CD4-positive, alpha-beta T cell treated with Interferon alpha-2 for 1 hour (primary cell): ENCODE results near the gene TAF4.
"Not testable (repeated sequence)": the region's sequence is repeated elsewhere in the genome, so short reads cannot be mapped to it uniquely, and the experiment has no call there.

ENCODE experiments used
- DNase-seq, 2 donors: peaks; one replicate each; pipeline ENCODE4 v3.0.0-alpha.2; 2020 to 2022

Gene TAF4

GRCh38 chr20:61956396-61957342 is 109.0 kb downstream of the TAF4 start:
- DNase-seq: no peak

- DNase-seq: no peak
Measured at GRCh38 chr20:61955668-61956395, 109.8 kb downstream of the TAF4 start.

DNA sequence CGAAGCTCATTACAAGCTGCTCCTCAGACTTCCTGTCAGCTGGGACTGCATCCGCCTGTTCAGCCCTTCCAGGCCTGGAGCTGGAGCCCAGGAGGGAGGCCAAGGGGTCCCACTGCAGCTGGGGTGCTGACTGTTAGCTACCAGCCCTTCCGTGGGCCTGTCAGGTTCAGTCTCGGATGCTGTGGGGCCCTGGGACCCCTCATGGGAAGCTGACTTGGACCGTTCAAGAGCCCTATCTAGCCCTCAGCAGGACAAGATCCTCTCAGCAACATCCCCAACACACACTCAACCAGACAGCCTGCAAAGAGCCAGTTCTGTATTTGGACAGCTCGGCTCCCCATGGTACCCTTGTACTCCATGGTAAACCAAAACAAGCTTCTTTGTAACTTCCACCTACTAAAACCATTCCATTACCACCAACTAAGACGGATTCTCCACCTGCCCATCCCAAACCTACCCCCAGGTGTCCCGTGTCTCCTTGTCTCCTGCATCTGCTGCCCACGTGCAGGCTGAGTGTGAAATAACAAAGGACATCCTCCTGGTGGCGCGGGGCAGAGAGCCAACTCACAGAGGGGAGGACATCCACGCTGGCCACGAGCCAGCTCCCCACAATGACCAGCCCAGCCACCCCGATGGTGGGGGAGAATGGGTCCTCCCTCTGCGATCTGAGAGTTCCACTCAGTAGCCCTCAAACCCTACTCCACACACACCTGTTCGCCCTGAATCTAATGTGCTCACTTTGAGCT is 111.2 kb downstream of the TAF4 start:
- DNase-seq: no peak

GRCh38 chr20:61953037-61954021 is 112.4 kb downstream of the TAF4 start:
- no peak for DNase-seq

GRCh38 chr20:61951695-61952533 is 113.8 kb downstream of the TAF4 start:
- no peak for DNase-seq

DNA sequence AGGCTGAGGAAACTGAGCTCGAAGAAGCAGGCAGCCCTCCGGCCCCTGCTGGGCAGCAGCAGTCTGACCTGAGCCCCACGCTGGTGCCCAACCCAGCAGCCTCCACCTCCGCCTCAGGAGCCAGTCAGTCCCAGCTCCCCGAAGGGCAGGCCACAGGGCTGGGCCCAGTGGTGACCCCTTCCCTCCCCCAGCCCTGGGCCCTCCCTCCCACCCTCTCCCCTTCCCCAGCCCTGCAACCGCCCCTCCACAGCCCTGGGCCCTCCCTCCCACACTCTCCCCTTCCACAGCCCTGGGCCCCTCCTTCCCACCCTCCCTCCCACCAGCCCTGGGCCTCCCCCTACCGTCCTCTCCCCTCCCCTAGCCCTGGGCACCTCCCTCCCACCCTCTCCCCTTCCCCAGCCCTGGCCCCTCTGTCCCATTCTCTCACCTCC is 115.0 kb downstream of the TAF4 start:
- DNase-seq: no peak

DNA sequence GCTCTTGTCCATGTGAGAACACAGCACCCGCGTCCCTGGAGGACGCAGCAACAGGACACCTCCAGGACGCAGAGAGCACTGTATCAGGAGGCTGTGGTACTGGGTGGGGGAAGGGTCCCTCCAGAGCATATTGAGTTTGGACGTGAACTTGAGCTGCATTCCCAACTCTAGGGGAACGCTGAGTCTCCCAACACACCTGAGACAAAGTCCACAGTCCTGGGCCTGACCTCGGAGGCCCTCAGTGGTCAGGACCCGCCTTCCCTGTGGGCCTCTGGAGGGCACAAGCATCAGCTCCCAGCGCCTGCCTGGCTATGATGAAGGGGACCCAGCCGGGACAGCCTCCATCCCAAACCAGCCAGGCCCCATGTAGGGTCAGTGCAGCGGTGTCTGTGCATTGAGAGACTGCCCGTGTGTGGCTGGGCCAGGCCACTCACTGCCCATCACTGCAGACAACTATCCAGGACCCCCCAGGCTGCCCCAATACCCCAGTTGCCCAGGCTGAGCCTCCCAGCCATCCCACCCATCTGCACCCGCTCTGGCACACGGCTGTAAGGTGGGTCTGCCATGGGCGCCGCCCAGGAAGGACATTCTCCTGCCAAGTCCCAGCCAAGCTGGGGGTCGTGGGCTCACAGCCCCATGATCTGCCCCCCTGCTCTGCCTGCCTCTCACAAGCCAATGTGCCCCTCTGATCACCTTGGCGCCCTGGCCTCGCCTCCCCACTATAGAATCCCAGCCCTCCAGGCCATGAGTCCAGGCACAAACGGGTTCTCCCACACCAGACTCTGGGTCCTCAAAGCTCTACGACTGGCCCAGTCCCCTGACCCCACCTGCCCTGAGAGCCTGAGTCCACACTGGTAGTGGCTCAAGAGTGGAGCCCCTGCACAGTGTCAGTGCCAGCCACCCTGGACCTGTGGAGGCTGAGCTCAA is 115.7 kb downstream of the TAF4 start:
- no peak for DNase-seq

DNA sequence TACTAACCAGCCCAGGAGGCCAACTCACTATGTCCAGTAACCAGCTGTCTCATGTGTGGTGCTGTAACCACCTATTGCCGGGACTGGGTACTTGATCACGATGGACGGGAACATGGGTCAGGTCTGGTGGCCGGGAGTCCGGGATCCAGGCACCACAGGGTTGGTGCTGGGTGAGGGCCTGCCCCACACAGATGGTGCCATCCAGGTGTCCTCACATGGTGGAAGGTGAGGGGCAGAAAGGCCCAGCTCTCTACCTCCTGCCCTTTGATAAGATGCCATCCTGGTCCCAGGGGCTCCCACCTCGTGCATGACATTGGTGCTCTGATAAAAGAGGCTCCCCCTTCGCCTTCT is 116.3 kb downstream of the TAF4 start:
- no peak for DNase-seq

DNA sequence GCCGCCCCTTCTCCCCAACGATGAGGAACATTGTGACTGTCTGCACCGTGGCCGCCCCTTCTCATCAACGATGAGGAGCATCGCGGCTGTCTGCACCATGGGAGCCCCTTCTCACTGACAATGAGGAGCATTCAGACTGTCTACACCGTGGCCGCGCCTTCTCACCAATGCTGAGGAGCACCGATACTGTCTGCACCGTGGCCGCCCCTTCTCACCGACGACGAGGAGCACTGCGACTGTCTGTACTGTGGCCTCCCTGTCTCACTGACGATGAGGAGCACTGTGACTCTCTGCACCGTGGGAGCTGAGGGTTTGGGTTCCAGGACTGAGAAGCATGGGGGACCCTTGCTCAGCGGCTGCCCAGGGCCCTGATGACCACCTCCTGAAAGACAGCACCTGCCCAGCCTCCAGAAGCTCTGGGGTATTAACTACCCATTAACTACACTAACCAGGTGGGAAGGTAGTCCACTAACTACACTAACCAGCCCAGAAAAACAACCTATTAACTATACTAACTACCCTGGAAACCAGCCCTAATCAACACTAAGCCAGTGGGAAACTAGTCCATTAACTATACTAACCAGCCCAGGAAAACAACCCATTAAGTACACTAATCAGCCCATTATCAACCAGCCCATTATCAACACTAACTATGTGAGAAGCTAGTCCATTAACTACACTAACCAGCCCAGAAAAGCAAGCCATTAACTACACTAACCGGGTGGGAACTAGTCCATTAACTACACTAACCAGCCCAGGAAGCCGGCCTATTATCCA is 116.9 kb downstream of the TAF4 start:
- no peak for DNase-seq

DNA sequence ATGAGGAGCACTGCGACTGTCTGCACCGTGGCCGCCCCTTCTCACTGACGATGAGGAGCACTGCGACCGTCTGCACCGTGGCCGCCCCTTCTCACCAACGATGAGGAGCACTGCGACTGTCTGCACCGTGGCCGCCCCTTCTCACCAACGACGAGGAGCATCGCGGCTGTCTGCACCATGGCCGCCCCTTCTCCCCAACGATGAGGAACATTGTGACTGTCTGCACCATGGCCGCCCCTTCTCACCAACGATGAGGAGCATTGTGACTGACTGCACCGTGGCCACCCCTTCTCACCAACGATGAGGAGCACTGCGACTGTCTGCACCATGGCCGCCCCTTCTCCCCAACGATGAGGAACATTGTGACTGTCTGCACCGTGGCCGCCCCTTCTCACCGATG is 117.6 kb downstream of the TAF4 start:
- DNase-seq: not testable (repeated sequence)

DNA sequence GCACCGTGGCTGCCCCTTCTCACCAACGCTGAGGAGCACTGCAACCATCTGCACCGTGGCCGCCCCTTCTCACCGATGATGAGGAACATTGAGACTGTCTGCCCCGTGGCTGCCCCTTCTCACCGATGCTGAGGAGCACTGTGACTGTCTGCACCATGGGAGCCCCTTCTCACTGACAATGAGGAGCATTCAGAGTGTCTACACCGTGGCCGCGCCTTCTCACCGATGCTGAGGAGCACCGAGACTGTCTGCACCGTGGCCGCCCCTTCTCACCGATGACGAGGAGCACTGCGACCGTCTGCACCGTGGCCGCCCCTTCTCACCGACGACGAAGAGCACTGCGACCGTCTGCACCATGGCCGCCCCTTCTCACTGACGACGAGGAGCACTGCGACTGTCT is 120.2 kb downstream of the TAF4 start:
- not testable (repeated sequence) for DNase-seq

- DNase-seq: not testable (repeated sequence)
Measured at GRCh38 chr20:61944967-61945366, 120.7 kb downstream of the TAF4 start.

DNA sequence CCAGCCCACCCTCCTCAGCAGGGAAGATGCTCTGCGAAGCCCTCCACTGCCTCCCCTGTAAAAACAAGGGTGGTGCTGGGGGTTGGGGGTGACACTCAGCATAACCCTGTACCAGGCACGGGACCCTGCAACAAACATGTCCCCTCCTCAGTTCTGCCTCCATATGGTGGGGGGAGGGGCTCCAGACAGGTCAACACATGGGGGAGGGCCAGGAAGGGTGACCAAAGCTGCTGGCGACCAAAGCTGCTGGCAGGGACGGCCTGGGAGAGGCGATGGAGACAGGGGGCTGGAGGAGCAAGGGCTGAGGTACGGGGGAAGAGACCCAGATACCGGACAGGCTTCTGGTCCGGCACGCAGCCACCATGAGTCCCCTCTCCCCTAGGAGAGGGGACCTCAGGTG is 123.2 kb downstream of the TAF4 start:
- DNase-seq: no peak

DNA sequence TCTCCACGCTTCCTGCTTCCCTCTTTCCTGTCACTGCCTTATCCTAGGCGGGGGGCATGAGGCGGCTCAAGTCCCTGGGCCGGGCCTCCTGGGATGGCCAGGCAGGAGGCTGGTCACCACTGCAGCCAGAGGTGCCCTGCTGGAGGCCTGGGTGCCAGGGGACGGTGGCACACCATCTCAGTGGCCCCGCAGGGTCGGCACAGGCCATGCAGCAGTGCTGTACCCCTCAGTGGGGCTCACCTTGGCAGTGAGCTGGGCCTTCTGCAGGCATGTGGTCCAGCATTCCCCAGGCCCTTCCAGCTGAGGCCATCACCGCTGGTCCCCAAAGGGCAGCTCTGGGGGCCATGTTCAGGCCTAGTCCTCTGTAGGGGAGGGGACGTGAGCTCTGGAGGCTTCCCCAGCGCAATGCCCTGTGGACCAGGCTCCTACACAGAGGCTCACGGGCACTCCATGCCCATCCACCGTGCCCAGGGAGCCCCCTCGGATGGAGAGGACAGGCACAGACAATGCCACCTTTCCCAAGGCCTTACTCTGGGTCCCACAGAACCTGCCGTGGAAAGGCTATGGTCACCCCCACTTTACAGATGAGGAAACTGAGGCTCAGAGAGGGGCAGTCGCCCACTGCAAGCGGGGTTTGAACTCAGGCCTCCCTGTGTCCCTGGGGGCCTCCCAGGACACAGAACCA is 123.8 kb downstream of the TAF4 start:
- DNase-seq: no peak

- DNase-seq: no peak
Measured at GRCh38 chr20:61940976-61941720, 124.5 kb downstream of the TAF4 start.

DNA sequence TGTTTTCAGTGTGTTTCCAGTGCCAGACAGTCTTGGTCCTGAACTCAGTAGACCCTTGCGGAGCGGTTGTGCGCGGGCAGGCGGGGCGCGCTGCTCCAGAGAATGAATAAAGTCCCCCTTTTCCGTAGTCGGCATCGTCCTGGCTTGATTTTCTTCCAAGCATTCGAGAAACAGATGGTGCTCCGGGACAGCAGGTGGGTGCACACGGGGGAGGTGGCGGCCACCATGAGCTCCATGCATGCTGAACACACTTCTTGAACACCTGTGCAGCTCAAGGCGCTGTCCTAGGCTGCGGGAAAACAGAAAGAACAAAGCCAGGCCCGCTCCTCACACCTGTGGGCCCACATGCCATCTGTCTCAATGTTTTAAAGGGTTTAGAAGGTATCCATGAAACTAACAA is 125.2 kb downstream of the TAF4 start:
- DNase-seq: no peak

DNA sequence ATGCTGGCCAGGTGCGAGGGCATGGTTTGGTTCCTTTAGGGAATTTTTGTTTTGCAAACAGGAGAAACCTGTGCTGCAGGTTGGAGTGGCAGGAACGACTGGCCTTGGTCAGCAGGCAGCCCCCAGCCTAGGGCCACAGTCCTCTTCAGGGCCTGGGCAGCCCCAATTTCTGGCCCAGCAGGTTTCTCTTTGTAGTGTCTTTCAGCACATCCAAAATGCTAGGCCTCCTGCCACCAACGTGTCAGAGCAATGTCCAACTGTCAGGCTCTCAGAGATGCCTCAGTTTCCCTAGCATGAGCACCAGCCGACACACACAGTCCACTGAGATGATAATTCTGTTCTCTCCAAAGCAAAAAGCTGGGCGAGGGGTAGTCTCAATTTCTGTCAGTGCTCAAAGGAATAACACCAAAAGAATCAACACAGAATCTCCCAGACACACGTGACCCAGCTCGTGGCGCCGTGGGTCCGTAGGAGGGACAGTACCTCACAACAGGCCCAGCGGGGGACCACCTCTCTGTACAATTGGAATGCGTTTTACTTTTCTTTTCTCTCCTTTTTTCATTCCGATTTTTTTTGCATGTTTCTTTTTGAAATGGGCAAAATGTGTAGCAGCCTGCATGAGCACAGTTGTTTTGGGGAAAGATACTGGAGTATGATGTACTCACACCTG is 125.9 kb downstream of the TAF4 start:
- no peak for DNase-seq
